Fibroblast of skin of right biceps (primary cell): Measurements from ENCODE around the gene ACOX1.

Experiments
- DNase-seq: peaks from one replicate; pipeline ENCODE4 v3.0.0-alpha.2; 2013

The ACOX1 gene

GRCh38 chr17:75904749-75905521, 74.0 kb downstream of the ACOX1 start, which contains the start of gene MRPL38:
Gene MRPL38, minus strand, starts transcription at chr17:75904884. Its CDS starts 9 bp downstream, at chr17:75904875.
- DNase-seq, result peak; percentile 95

GRCh38 chr17:75902406-75902805, 76.6 kb downstream of the ACOX1 start:
- no peak for DNase-seq

GRCh38 chr17:75901727-75902126, 77.2 kb downstream of the ACOX1 start:
- DNase-seq, result no peak

- DNase-seq, result no peak
Measured at GRCh38 chr17:75900691-75901533, 78.1 kb downstream of the ACOX1 start.

- no peak for DNase-seq
Measured at GRCh38 chr17:75899767-75900468, 79.0 kb downstream of the ACOX1 start.

GRCh38 chr17:75899353-75899752, 79.6 kb downstream of the ACOX1 start:
- DNase-seq, result no peak

- no peak for DNase-seq
Measured at GRCh38 chr17:75898791-75899190, 80.2 kb downstream of the ACOX1 start.

GRCh38 chr17:75898065-75898464, 80.9 kb downstream of the ACOX1 start:
- DNase-seq, result no peak

GRCh38 chr17:75897160-75898019, 81.6 kb downstream of the ACOX1 start:
- DNase-seq, result no peak

GRCh38 chr17:75896415-75897159, 82.4 kb downstream of the ACOX1 start, which contains the start of gene TRIM65:
Gene TRIM65, minus strand, starts transcription at chr17:75896951. Its CDS starts 14 bp downstream, at chr17:75896937.
- peak; percentile 81 for DNase-seq

- DNase-seq, result peak; percentile 45
Measured at GRCh38 chr17:75895370-75896155, 83.4 kb downstream of the ACOX1 start.

GRCh38 chr17:75894049-75894733, 84.8 kb downstream of the ACOX1 start:
- DNase-seq, result no peak

GRCh38 chr17:75893305-75894048, 85.5 kb downstream of the ACOX1 start:
- DNase-seq, result no peak

GRCh38 chr17:75892556-75893224, 86.3 kb downstream of the ACOX1 start:
- DNase-seq, result no peak

GRCh38 chr17:75891605-75892555, 87.1 kb downstream of the ACOX1 start:
- no peak for DNase-seq
